GM23248 (cell line): ENCODE data around the gene HHATL. TPM values are rescaled to one million over a fixed set of nuclear protein-coding genes. Genes with fewer than 3 reads are reported as not detected.

Experiments
- DNase-seq: peaks from one replicate; pipeline ENCODE4 v3.0.0-alpha.2; 2015
- H2AFZ ChIP-seq: fragments of 200-600 bp; sonication (generic); 2 replicates; pipeline ENCODE4 v1.6.1; 2016; ENCODE audit warnings: antibody characterized with exemption
- H3F3A ChIP-seq: fragments of 200-600 bp; sonication (generic); 2 replicates; pipeline ENCODE4 v1.6.1; 2016; ENCODE audit warnings: mild to moderate bottlenecking, antibody characterized with exemption, mixed run types; ENCODE audit not compliant: insufficient read depth
- H3K27ac ChIP-seq: fragments of 200-600 bp; sonication (generic); 2 replicates; pipeline ENCODE4 v1.5.1; 2016; ENCODE audit warnings: mild to moderate bottlenecking
- H3K27me3 ChIP-seq: fragments of 200-600 bp; sonication (generic); replicated peaks from 2 replicates; pipeline ENCODE4 v1.6.1; 2016; ENCODE audit warnings: mild to moderate bottlenecking; ENCODE audit not compliant: insufficient read depth
- H3K36me3 ChIP-seq: fragments of 200-600 bp; sonication (generic); 2 replicates; pipeline ENCODE4 v1.6.1; 2016; ENCODE audit warnings: low read depth, mild to moderate bottlenecking
- H3K4me1 ChIP-seq: fragments of 200-600 bp; sonication (generic); 2 replicates; pipeline ENCODE4 v1.6.1; 2016; ENCODE audit warnings: mild to moderate bottlenecking; ENCODE audit not compliant: insufficient read depth
- H3K4me2 ChIP-seq: fragments of 200-600 bp; sonication (generic); one replicate; pipeline ENCODE4 v1.6.1; 2016; ENCODE audit warnings: mild to moderate bottlenecking; ENCODE audit not compliant: unreplicated experiment
- H3K4me3 ChIP-seq: fragments of 200-600 bp; sonication (generic); 2 replicates; pipeline ENCODE4 v1.5.1; 2016; ENCODE audit warnings: mild to moderate bottlenecking
- H3K79me2 ChIP-seq: fragments of 200-600 bp; sonication (generic); 2 replicates; pipeline ENCODE4 v1.6.1; 2016; ENCODE audit warnings: mild to moderate bottlenecking; ENCODE audit not compliant: insufficient read depth
- H3K9ac ChIP-seq: fragments of 200-600 bp; sonication (generic); 2 replicates; pipeline ENCODE4 v1.6.1; 2016; ENCODE audit warnings: mild to moderate bottlenecking
- H3K9me2 ChIP-seq: fragments of 200-600 bp; sonication (generic); 2 replicates; pipeline ENCODE4 v1.6.1; 2016; ENCODE audit warnings: mixed run types, mild to moderate bottlenecking, moderate library complexity; ENCODE audit not compliant: insufficient read depth
- H3K9me3 ChIP-seq: fragments of 200-600 bp; sonication (generic); one replicate; pipeline ENCODE4 v1.6.1; 2017; ENCODE audit warnings: low read depth
- H4K20me1 ChIP-seq: fragments of 200-600 bp; sonication (generic); 2 replicates; pipeline ENCODE4 v1.6.0; 2016; ENCODE audit not compliant: insufficient read depth
- EZH2 ChIP-seq: fragments of 200-600 bp; sonication (generic); IDR thresholded peaks from 2 replicates; pipeline ENCODE4 v1.6.1; 2018; ENCODE audit warnings: antibody characterized with exemption, mild to moderate bottlenecking; ENCODE audit not compliant: insufficient read depth, poor library complexity, severe bottlenecking
- EZH2phosphoT487 ChIP-seq: fragments of 200-600 bp; sonication (generic); IDR thresholded peaks from 2 replicates; pipeline ENCODE4 v1.6.1; 2018; ENCODE audit warnings: antibody characterized with exemption, moderate library complexity, mild to moderate bottlenecking, low read depth; ENCODE audit not compliant: insufficient read depth
- WGBS, 2 experiments: methylation state at CpG; one replicate each; pipeline ENCODE4 v1.1.6; 2015 to 2017; ENCODE audit warnings: low lambda C conversion rate in 2 of 2, low coverage in 1 of 2; ENCODE audit errors: missing lambda C conversion rate in 2 of 2; 5-methylcytosine and 5-hydroxymethylcytosine counted together
- in situ Hi-C: fragments of 300-500 bp; cut with MboI; formaldehyde crosslinking; loops from 2 replicates; pipeline ENCODE4 v1.15.0; 2020
- polyA plus RNA-seq: library from polyadenylated mRNA; unstranded; fragments of >200 nt; fragmentation: Nextera tagmentation; extraction: Ambion mirVana; gene quantifications from 2 replicates; pipeline ENCODE4 v1.2.1, GENCODE V29; 2016
- total RNA-seq: library from RNA; depleted of rRNA; stranded (reverse); fragments of >200 nt; shearing (Covaris generic); gene quantifications from 2 replicates; pipeline ENCODE4 v1.2.3, GENCODE V29; 2014

HHATL gene
- total and polyA plus RNA-seq, 2 experiments from 2014 or later: not detected

- Histone ChIP-seq H4K20me1 (no peaks in the 10 kb centered on the region), H3K27me3 (0 out of 2 replicates have a peak, but pooled peaks cover 3% of the 10 kb centered on the region), H3K9me3 (no peaks in the 10 kb centered on the region), H2AFZ (no peak overlapping the region), H3K4me2 (no peak overlapping the region), H3K79me2 (no peaks in the 10 kb centered on the region), H3K9ac (no peak overlapping the region), H3F3A (no peaks in the 10 kb centered on the region), H3K9me2 (no peaks in the 10 kb centered on the region), H3K36me3 (no peaks in the 10 kb centered on the region), H3K27ac (no peak overlapping the region), H3K4me3 (no peak overlapping the region), H3K4me1 (no peaks in the 10 kb centered on the region)
- no peak for TF ChIP-seq EZH2
- TF ChIP-seq EZH2phosphoT487: no peak
- DNase-seq: no peak
- in situ Hi-C loops: no loop called here
Measured at GRCh38 chr3:42694366-42694765, 8.2 kb downstream of the HHATL start.

GRCh38 chr3:42693530-42693930 is 9.1 kb downstream of the HHATL start:
- Histone ChIP-seq H3K9me3 (no peaks in the 10 kb centered on the region), H3K27me3 (0 out of 2 replicates have a peak, but pooled peaks cover 3% of the 10 kb centered on the region), H3K79me2 (no peaks in the 10 kb centered on the region), H3K36me3 (no peaks in the 10 kb centered on the region), H3F3A (no peaks in the 10 kb centered on the region), H3K27ac (no peak overlapping the region), H4K20me1 (no peaks in the 10 kb centered on the region), H3K4me1 (no peaks in the 10 kb centered on the region), H3K9ac (no peak overlapping the region), H3K4me2 (no peak overlapping the region), H2AFZ (no peak overlapping the region), H3K9me2 (no peaks in the 10 kb centered on the region), H3K4me3 (no peak overlapping the region)
- no peak for TF ChIP-seq EZH2
- no peak for TF ChIP-seq EZH2phosphoT487
- no peak for DNase-seq
- 57 to 59% methylated on average over 4 of the region's 4 CpGs for WGBS, 2 experiments
- in situ Hi-C loops: no loop called here

- no peaks in the 10 kb centered on the region for H4K20me1 ChIP-seq
- H3K9me3 ChIP-seq: no peaks in the 10 kb centered on the region
- H3K27ac ChIP-seq: no peak overlapping the region
- no peaks in the 10 kb centered on the region for H3F3A ChIP-seq
- TF ChIP-seq EZH2 (no peak), EZH2phosphoT487 (no peak)
- H3K4me3 ChIP-seq: no peak overlapping the region
- 0 out of 2 replicates have a peak, but pooled peaks cover 3% of the 10 kb centered on the region for H3K27me3 ChIP-seq
- in situ Hi-C loops: no loop called here
- no peak for DNase-seq
- H3K36me3 ChIP-seq: no peaks in the 10 kb centered on the region
- no peak overlapping the region for H3K4me2 ChIP-seq
- H3K4me1 ChIP-seq: no peaks in the 10 kb centered on the region
- H3K9ac ChIP-seq: no peak overlapping the region
- WGBS, 2 experiments: 73 to 78% methylated on average over 17 of the region's 17 CpGs
- no peaks in the 10 kb centered on the region for H3K79me2 ChIP-seq
- no peak overlapping the region for H2AFZ ChIP-seq
- H3K9me2 ChIP-seq: no peaks in the 10 kb centered on the region
Measured at GRCh38 chr3:42692667-42693529, 9.7 kb downstream of the HHATL start.

- no peak overlapping the region for H2AFZ ChIP-seq
- in situ Hi-C loops: no loop called here
- H3K4me1 ChIP-seq: no peaks in the 10 kb centered on the region
- H3K79me2 ChIP-seq: no peaks in the 10 kb centered on the region
- H3K36me3 ChIP-seq: no peaks in the 10 kb centered on the region
- 61% methylated on average over 13 of the region's 13 CpGs for WGBS, 2 experiments
- H3K27ac ChIP-seq: no peak overlapping the region
- TF ChIP-seq EZH2phosphoT487: no peak
- no peak for TF ChIP-seq EZH2
- H3K4me3 ChIP-seq: no peak overlapping the region
- no peak overlapping the region for H3K4me2 ChIP-seq
- H4K20me1 ChIP-seq: no peaks in the 10 kb centered on the region
- 0 out of 2 replicates have a peak, but pooled peaks cover 3% of the 10 kb centered on the region for H3K27me3 ChIP-seq
- H3K9ac ChIP-seq: no peak overlapping the region
- H3K9me3 ChIP-seq: no peaks in the 10 kb centered on the region
- no peaks in the 10 kb centered on the region for H3K9me2 ChIP-seq
- H3F3A ChIP-seq: no peaks in the 10 kb centered on the region
- no peak for DNase-seq
Measured at GRCh38 chr3:42691816-42692666, 10.6 kb downstream of the HHATL start.
